K562 (cell line): ENCODE data around the gene BEST3. TPM values are rescaled to one million over a fixed set of nuclear protein-coding genes. Genes with fewer than 3 reads are reported as not detected.

Experiments used
- CCNT2 ChIP-seq: IDR thresholded peaks from 2 replicates; pipeline ENCODE4 v1.6.1; 2011; ENCODE audit warnings: borderline replicate concordance, low read depth, mild to moderate bottlenecking, moderate library complexity, mixed read lengths, low read length; ENCODE audit not compliant: insufficient read length; ENCODE audit errors: extremely low read depth
- CREB1 ChIP-seq, 2 experiments: sonication (generic) in 1 of 2; formaldehyde crosslinking in 1 of 2; IDR thresholded peaks; 2 replicates each; pipeline versions ENCODE4 v1.6.1 to v1.8.0; 2012 to 2022; ENCODE audit warnings: inconsistent platforms in 1 of 2, mild to moderate bottlenecking in 1 of 2, missing genetic modification reagents in 1 of 2, moderate library complexity in 1 of 2
- CREM ChIP-seq: IDR thresholded peaks from 2 replicates; pipeline ENCODE4 v1.6.1; 2014; ENCODE audit warnings: antibody characterized with exemption, low read depth
- EGR1 ChIP-seq: fragments of 450-650 bp; conservative IDR thresholded peaks from 2 replicates; pipeline ENCODE4 v1.6.1; 2017; ENCODE audit warnings: mild to moderate bottlenecking
- FOXJ3 ChIP-seq: sonication (generic); formaldehyde crosslinking; IDR thresholded peaks from 2 replicates; pipeline ENCODE4 v1.4.0; 2020; ENCODE audit warnings: mild to moderate bottlenecking, missing genetic modification reagents
- FOXP1 ChIP-seq: sonication (generic); formaldehyde crosslinking; IDR thresholded peaks from 2 replicates; pipeline ENCODE4 v1.8.0; 2022; ENCODE audit warnings: mild to moderate bottlenecking, missing genetic modification reagents
- HCFC1 ChIP-seq: IDR thresholded peaks from 2 replicates; pipeline ENCODE4 v1.6.1; 2012; ENCODE audit warnings: low read depth, low read length, improper control_type of control experiment
- ILF3 ChIP-seq: fragments of 450-650 bp; IDR thresholded peaks from 2 replicates; pipeline ENCODE4 v1.6.1; 2018; ENCODE audit warnings: antibody characterized with exemption, mild to moderate bottlenecking, moderate library complexity, borderline replicate concordance
- L3MBTL2 ChIP-seq: fragments of 450-650 bp; IDR thresholded peaks from 2 replicates; pipeline ENCODE4 v1.6.1; 2016; ENCODE audit warnings: mild to moderate bottlenecking, moderate library complexity
- MNT ChIP-seq, 2 experiments: fragments of 450-650 bp; conservative IDR thresholded peaks; 2 replicates each; pipeline ENCODE4 v1.6.1; 2017; ENCODE audit warnings: mild to moderate bottlenecking in 2 of 2, moderate library complexity in 2 of 2
- RB1 ChIP-seq: fragments of 450-650 bp; IDR thresholded peaks from 2 replicates; pipeline ENCODE4 v1.6.1; 2017; ENCODE audit warnings: low read depth, mild to moderate bottlenecking
- RBFOX2 ChIP-seq: fragments of 200-400 bp; formaldehyde crosslinking; IDR thresholded peaks from 2 replicates; pipeline ENCODE4 v1.6.1; 2017; ENCODE audit warnings: low read depth, mild to moderate bottlenecking, low read length, moderate library complexity
- RBM17 ChIP-seq: fragments of 200-400 bp; formaldehyde crosslinking; IDR thresholded peaks from 2 replicates; pipeline ENCODE4 v1.6.1; 2017; ENCODE audit warnings: low read depth, mild to moderate bottlenecking, low read length, borderline replicate concordance
- SP1 ChIP-seq: sonication (generic); formaldehyde crosslinking; IDR thresholded peaks from 2 replicates; pipeline ENCODE4 v1.8.1; 2022; ENCODE audit warnings: mild to moderate bottlenecking, missing genetic modification reagents
- SPI1 ChIP-seq: IDR thresholded peaks from 2 replicates; pipeline ENCODE4 v1.6.1; 2011; ENCODE audit warnings: low read depth, low read length, control low read depth, borderline replicate concordance
- TEAD1 ChIP-seq, 2 experiments: fragments of 450-650 bp in 1 of 2; sonication (generic) in 1 of 2; formaldehyde crosslinking; IDR thresholded peaks; 2 replicates each; pipeline versions ENCODE4 v1.4.0 to v1.8.0; 2020 to 2022; ENCODE audit warnings: mild to moderate bottlenecking in 2 of 2, missing genetic modification reagents in 1 of 2
- UBTF ChIP-seq, 2 experiments: IDR thresholded peaks; 2 replicates each; pipeline ENCODE4 v1.6.1; 2012; ENCODE audit warnings: improper control_type of control experiment in 2 of 2, low read depth in 2 of 2, low read length in 2 of 2, borderline replicate concordance in 1 of 2
- YY1 ChIP-seq, 3 experiments: IDR thresholded peaks; 2 replicates each; pipeline ENCODE4 v1.6.1; 2011; ENCODE audit warnings: low read length in 2 of 3, mild to moderate bottlenecking in 2 of 3, moderate library complexity in 2 of 3, borderline replicate concordance in 1 of 3, control low read depth in 1 of 3, low read depth in 1 of 3; ENCODE audit not compliant: insufficient read depth in 3 of 3, insufficient replicate concordance in 2 of 3, control insufficient read depth in 1 of 3, insufficient read length in 1 of 3; ENCODE audit errors: extremely low read depth in 1 of 3
- ZEB2 ChIP-seq: fragments of 450-650 bp; IDR thresholded peaks from 2 replicates; pipeline ENCODE4 v1.6.1; 2016
- polyA plus RNA-seq, 8 experiments: library from polyadenylated mRNA; depleted of rRNA in 4 of 8; stranded (reverse) in 5 of 8; unstranded in 3 of 8; fragments of >200 nt; fragmentation: Nextera tagmentation in 2 of 8; fragmentation: Illumina TruSeq in 1 of 8; extraction: Ambion mirVana in 2 of 8; extraction: Trizol in 1 of 8; gene quantifications; 2 replicates each; pipeline versions ENCODE4 v1.2.1 to v1.2.3, GENCODE V29; 2011 to 2014; ENCODE audit warnings: inconsistent platforms in 1 of 8, missing spikeins in 1 of 8
- total RNA-seq, 7 experiments: library from RNA; depleted of rRNA in 6 of 7; stranded (reverse); fragments of >200 nt in 6 of 7; fragmentation: Illumina TruSeq in 2 of 7; extraction: Trizol in 2 of 7; gene quantifications; 2 replicates each; pipeline versions ENCODE4 v1.2.1 to v1.2.3, GENCODE V29; 2011 to 2021; ENCODE audit warnings: low replicate concordance in 1 of 7
- TF ChIP-seq, protein P1 (sequence below): sonication (generic); formaldehyde crosslinking; IDR thresholded peaks from 2 replicates; pipeline ENCODE4 v1.8.1; 2022; ENCODE audit warnings: missing genetic modification reagents

Gene BEST3
- total and polyA plus RNA-seq, 9 of the 15 experiments (the other 6 are each of a cell fraction or from before 2014, with no cell fraction given) = 0.15 TPM; not detected in 8

DNA sequence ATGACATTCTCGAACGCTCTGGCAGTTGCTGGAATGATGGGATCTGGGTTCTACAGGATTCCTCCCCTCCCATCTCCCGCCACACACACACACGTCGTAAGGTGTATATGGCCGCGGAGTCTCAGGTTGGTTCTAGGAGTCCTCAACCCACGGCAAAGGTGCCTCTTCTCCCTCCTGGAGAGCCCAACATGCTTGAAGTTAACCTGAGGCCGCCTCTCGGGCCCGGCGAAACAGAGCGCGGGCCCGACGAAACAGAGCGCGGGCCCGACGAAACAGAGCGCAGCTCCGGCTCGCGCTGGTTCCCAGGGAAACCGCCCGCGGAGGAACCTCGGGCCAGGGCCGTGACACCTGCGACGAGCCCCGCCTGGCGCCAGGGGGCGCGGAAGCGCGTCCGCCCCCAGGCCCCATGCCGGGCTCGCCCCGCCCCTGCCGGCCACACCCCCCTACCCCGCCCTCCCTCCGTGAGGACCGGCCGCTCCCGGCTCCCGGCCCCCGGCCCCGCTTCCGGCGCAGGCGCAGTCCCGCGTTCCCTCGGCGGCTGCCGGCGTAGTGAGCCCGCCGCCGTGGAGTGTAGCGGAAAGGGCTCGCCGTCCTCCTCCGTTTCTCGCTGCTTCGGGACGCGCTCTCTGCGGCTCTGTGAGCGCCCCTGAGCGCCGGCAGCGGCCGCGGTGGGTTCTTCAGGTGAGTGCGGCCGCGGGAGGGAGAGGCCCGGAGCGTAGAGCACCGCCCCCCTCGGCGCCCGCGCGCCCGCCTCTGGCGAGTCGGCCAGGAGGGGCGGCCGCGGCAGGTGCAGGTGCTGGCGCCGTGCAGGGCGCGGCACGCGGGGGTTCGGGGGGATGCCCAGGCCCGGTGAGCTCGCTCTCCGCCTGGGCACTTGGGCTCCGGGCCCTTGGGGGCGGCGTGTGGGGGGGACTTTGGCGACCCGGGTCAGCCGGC is 39.5 kb upstream of the BEST3 start, which contains the start of gene RAB3IP (continued):
- peak; percentile 66; the same call in 1 of the 2 replicates for TF ChIP-seq RB1
- peak; percentile 27; the same call in 1 of the 2 replicates for TF ChIP-seq SP1
- no peak for TF ChIP-seq FOXJ3
- no peak for TF ChIP-seq RBM17
- TF ChIP-seq ILF3 = peak; percentile 12; the same call in 1 of the 2 replicates
- TF ChIP-seq SPI1 = 0 out of 2 replicates have a peak, but pooled peaks have one; percentile 12
- TF ChIP-seq CCNT2 = peak; percentile 77
- 0 out of 4 replicates have a peak, but pooled peaks of 1 of the 2 experiments have one; percentile 39 for TF ChIP-seq UBTF (IDR thresholded peaks at IDR 0.05; ENCODE audit: borderline replicate concordance in 1 of 2, low read depth in 2 of 2, low read length in 2 of 2)
- 0 out of 4 replicates have a peak, but pooled peaks of 1 of the 2 experiments have one; percentile 20 for TF ChIP-seq MNT (conservative IDR thresholded peaks at IDR 0.05)
- peak; percentile 18; the same call in 1 of the 2 replicates for TF ChIP-seq HCFC1
- TF ChIP-seq L3MBTL2 = peak; percentile 15; the same call in 1 of the 2 replicates
- TF ChIP-seq CREM = peak; percentile 72
- TF ChIP-seq, protein P1, sequence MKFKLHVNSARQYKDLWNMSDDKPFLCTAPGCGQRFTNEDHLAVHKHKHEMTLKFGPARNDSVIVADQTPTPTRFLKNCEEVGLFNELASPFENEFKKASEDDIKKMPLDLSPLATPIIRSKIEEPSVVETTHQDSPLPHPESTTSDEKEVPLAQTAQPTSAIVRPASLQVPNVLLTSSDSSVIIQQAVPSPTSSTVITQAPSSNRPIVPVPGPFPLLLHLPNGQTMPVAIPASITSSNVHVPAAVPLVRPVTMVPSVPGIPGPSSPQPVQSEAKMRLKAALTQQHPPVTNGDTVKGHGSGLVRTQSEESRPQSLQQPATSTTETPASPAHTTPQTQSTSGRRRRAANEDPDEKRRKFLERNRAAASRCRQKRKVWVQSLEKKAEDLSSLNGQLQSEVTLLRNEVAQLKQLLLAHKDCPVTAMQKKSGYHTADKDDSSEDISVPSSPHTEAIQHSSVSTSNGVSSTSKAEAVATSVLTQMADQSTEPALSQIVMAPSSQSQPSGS (CRISPR knock-in tag) = no peak
- TF ChIP-seq TEAD1 (CRISPR knock-in tag; IDR thresholded peaks at IDR 0.05) = peak in 1 of 2 experiments; percentile 39; a peak in 1 of 4 replicates
- TF ChIP-seq FOXP1 (CRISPR knock-in tag) = peak; percentile 54; the same call in 1 of the 2 replicates
- TF ChIP-seq ZEB2 = 0 out of 2 replicates have a peak, but pooled peaks have one; percentile 16
- TF ChIP-seq CREB1 (IDR thresholded peaks at IDR 0.05) = peak; percentile 14; the same call in 1 of the 2 replicates
- TF ChIP-seq CREB1 (CRISPR knock-in tag; IDR thresholded peaks at IDR 0.05) = peak; percentile 45; the same call in 1 of the 2 replicates
- TF ChIP-seq EGR1 = peak; percentile 18; the same call in 1 of the 2 replicates
- peak; percentile 52 for TF ChIP-seq RBFOX2
- peak in 2 of 3 experiments; percentile 49 to 60 for TF ChIP-seq YY1 (IDR thresholded peaks at IDR 0.05; ENCODE audit: borderline replicate concordance in 1 of 3, control insufficient read depth in 1 of 3, extremely low read depth in 1 of 3, insufficient read depth in 3 of 3, insufficient read length in 1 of 3, insufficient replicate concordance in 2 of 3, low read depth in 1 of 3, low read length in 2 of 3)
